ENCODE data around the gene ADGRA1.
"Not testable (repeated sequence)": the region's sequence is repeated elsewhere in the genome, so short reads cannot be mapped to it uniquely, and the experiment has no call there.

The ADGRA1 gene

GRCh38 chr10:133142523-133143199 lies 54.9 kb downstream of the ADGRA1 start:
- DNase-seq (ENCODE audit: low spot score), result no peak

DNA sequence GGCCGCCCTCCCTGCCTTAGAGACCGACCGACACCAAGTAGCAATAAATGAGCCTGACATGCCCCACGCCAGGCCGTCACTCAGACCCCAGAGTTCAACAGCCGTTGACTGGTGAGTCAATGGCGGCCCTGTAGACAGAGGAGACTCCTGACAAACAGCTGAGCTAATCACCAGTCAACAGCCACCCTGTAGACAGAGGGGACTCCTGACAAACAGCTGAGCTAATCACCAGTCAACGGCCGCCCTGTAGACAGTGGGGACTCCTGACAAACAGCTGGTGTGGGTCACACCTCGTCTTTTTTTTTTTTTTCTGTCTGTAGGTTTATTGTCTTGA lies 55.4 kb downstream of the ADGRA1 start:
- DNase-seq (ENCODE audit: low spot score), result no peak

DNA sequence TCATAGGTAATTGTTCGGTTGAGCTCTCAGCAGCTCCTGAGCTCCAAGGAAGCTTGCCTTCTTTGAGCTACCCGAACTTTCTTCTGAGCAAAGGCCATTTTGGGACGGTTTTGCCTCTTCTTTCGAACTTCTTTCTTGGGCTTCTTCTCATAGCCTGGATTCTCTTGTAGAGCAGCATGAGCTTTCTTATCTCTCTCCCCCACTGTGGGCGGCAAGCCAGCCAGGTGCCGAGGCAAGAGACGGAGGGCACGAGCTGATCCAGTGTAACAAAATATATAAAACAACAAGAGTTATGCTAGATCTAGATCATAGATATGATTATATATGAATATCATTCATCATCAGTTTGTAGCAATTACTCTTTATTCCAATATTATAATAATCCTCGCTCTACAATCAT lies 55.8 kb downstream of the ADGRA1 start:
- no peak for DNase-seq (ENCODE audit: low spot score)

DNA sequence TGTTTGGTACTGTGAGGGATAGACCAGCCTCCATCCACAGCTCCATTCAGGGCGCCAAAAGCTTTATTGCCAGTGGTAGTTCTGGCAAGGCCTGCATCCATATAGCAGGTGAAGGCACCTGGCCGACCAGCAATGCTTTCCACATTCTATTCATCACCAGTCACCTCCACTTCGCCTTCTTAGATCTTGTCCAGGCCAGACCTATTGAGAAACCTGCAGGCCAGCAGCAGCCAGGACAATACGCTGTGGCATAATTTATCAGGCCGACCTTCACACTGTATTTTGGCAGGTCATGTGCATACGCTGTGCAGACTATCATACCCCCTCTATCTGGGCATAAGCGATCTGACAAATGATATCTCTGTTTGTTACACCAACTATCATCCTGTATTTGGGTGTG lies 57.0 kb downstream of the ADGRA1 start:
- DNase-seq (ENCODE audit: low spot score), result no peak

- no peak for DNase-seq (ENCODE audit: low spot score)
Observed at GRCh38 chr10:133150226-133150625, 62.5 kb downstream of the ADGRA1 start.

DNA sequence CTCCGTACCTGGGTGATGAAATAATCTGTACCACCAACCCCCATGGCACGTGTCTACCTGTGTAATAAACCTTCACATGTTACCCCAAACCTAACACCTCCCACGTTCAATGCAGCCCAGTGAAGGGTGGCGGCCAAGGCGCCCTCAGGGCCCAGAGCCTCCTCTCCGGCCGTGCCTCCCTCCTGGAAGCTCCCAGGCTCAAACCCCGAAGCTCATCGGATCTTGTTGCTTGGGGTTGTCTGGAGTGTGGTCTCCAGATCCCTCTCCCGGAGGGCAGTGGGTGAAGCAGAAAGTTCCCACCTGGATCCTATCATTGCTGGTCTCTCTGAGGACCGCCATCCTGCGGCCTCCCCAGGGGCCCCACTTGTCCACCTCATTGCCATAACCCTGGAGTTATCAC lies 62.9 kb downstream of the ADGRA1 start:
- DNase-seq (ENCODE audit: low spot score), result no peak

DNA sequence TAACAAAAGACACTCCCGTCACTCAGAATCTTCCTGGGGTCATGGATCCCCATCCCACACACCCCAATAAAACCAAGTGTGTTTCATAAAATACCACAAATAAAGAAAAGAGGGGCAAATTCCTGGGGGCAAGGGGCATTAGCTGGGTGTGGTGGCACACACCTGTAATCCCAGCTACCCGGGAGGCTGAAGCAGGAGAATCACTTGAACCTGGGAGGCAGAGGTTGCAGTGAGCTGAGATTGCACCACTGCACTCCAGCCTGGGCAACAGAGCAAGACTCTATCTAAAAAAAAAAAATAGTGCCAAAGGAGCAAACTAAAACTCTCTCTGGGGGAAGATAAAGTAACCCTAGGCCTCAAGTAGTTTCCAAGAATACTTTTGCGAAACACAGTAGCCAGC lies 63.3 kb downstream of the ADGRA1 start:
- not testable (repeated sequence) for DNase-seq (ENCODE audit: low spot score)

DNA sequence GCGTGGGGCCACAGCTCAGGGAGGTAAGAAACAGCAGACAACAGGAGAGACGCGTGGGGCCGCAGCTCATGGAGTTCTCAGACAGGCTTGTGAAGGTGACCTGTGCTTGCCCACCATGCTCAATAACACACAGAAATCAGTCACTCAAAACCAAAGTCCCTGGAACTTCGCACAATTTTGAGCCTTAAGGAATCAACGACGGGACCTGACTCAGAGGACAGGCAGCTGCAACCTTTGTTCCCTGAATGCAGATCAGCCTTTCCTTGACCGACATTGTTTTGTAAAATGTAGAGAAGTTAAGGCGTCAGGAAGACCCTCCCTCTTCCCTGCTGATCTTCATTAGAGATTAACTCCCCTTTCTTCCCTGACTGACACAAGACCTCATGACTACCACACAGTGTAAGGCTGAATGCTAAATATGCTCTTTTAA lies 63.8 kb downstream of the ADGRA1 start:
- DNase-seq (ENCODE audit: low spot score), result no peak

DNA sequence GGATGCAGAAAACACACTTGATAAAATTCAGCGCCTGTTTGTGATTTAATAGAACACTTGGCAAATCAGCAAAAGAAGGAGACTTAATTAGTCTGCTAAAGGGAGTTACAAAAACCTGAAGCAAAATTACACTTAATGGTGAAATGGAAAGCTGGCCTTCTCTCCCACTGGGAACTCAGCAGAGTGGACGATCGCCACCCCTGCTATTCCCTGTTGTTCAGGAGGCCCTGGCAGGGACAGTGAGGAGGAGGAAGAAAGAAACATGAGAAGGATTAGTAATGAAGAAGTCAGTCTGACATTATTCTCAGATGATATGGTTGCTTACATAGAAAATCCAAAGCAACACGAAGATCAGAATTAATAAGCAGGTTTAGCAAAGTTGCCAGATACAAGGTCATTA lies 66.7 kb downstream of the ADGRA1 start:
- DNase-seq (ENCODE audit: low spot score), result no peak

GRCh38 chr10:133154996-133155778 lies 67.5 kb downstream of the ADGRA1 start:
- no peak for DNase-seq (ENCODE audit: low spot score)

GRCh38 chr10:133156674-133157579 lies 69.2 kb downstream of the ADGRA1 start:
- peak; percentile 62 for DNase-seq (ENCODE audit: low spot score)

DNA sequence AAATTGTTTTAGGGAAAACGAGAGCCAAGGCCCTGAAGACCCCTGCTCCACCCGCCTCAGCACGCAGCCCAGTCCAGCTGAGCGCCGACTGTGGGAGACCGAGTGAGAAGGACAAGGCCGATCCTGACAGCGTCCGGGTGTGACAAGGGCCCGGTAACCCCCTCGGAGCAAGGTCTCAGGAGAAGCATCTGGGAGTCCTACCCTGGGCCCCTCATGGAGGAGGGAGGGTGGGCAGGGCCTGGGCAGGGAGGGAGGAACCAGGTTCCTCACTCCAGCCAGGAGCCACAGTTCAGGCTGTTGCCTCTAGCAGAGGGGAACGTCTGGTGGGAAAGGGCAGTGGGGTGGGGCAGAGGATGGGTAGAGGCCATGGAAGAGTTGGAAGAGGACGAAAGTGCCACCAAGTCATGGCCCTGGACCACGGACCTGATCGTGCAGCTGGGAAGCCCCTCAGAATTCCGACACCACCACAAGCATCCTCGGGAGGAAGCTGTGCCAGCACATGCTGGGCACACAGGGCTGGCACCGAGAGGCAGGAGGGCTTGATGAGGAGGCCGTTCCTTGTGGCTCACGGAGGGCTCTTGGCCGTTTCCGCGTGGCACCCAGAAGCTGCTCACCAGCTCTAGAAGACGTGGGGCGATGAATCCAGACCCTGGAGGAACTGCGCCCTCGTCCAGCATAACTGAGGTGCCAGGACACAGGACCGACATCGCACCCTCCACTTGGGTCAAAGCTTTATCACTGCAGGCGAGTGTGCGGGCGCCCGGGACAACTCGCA lies 70.1 kb downstream of the ADGRA1 start:
- no peak for DNase-seq (ENCODE audit: low spot score)

DNA sequence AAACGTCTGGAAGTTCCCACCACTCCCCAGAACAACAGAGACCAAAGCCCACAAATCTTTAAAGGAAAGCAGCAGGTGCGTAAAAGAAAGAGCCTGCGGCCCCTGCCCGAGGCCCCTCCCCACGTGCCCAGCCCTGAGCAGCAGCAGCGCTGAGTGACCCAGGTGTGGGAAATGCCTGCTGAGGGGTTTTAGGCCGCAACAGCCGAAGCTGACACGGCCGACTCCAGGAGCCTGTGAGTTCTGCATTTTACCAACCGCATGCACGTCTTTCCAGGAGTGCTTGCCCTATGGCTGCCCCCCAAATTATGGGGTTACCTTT lies 70.7 kb downstream of the ADGRA1 start:
- no peak for DNase-seq (ENCODE audit: low spot score)

DNA sequence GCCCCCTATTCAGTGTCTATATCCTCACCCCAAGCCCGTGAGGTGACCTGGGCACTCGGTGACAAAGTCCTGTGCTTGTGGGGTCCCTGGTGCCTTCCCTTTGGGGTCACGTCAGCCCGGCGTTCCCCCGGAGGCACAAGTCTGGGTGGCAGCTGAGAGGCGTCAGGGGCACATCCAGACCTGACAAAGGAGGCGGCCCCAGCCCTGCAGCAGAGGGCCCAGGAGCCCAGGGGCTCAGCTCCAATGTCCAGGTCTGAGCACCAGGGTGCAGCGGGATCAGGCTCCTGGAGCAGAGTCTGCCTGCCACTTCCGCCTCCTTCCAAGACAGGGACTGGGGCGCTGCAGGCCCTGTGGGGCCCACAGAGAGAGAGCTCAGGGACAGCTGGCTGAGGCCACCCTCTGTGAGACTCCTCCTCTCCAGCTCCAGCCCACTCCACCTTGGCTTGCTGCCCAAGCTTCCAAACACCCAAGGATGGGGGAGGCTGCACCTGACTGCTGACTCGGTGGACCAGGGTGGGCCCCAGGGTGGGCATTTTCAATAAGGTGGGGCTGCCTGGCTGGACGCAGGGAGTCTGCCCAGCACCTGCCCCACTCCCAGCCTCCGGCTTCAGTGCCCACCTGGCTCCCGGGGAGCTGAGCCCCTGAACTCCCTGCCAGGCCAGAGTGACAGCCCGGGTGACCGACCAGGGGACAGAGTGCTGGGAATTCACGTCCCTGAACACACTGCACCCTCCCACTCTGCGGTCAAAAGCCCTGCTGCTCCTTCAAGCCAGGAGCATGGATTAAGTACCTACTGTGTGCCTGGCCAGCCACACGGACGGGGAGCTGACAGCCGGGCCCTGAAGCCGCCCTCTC lies 71.3 kb downstream of the ADGRA1 start:
- no peak for DNase-seq (ENCODE audit: low spot score)

- DNase-seq (ENCODE audit: low spot score), result no peak
Observed at GRCh38 chr10:133159611-133159949, 71.9 kb downstream of the ADGRA1 start.

DNA sequence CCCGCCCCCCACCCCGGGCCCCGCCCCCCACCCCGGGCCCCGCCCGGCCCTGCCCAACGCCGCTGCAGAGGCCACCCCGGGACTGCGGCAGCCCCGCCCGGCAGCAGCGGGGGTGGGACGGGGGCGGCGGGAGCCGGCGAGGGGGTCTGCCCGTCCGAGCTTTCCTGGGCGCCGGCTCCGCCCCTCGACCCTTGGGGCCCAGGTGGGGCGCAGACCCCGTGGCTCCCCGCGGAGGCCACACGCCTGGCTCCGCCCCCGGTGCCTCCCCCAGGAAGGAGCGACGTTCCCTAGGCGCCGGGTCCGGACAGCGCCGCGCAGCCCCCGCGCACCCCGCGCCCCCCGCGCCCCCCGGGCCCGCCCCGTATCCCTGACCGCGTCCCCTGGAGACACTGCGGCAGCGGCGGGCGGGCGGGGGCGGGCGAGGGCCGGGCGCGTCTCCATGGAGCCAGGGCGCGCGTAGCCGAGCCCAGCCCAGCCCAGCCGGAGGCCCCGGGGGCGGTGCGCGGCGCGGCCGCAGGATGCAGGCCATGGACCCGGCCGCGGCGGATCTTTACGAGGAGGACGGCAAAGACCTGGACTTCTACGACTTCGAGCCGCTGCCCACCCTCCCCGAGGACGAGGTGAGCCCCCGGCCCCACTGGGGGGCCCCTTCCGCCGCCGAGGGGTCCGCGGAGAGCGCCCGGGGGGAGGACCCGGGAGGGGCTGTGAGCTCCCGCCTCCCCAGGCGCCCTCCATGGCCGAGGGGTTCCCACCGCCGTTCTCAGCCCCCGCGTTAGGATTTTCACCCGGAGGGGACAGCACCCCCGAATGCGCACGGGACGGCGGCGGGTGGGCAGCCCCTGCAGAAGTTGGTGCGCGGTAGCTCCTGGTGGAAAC lies 72.5 kb downstream of the ADGRA1 start, which contains the start of gene KNDC1:
KNDC1 (plus strand) TSS at position 270 of the 876 bp plus-strand sequence; CDS start at position 519, 249 bp downstream.
- DNase-seq (ENCODE audit: low spot score), result peak; percentile 90

DNA sequence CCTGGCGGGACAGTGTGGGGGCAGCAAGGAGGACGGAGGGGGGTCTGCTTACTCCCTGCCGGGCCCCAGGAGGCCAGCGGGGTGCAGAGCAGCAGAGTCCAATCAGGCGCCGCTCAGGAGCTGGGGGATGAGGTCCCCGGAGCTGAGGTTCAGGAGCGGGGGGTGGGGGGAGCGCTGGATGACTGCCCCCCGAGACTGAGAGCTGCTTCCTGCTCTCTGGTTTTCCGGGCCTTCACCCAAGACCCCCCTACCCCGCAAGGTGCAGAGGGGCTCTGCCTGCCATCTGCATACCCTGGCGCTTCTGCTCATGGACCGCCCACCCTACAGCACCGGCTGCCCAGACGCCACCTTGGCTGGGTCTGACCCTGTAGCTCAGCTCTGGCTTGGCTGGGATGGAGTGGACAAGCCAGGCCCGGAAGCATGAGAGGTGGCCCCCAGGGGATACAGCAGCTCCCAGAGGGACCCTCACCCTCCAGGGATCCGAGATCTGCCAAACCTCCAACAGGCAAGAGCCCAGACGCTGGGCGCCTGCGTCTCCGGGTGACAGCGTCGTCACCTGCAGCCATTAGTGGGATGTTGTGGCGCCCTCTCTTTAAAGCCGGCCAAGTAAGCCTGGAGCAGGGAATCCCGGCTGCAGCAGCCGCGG lies 73.2 kb downstream of the ADGRA1 start:
- DNase-seq (ENCODE audit: low spot score), result no peak

DNA sequence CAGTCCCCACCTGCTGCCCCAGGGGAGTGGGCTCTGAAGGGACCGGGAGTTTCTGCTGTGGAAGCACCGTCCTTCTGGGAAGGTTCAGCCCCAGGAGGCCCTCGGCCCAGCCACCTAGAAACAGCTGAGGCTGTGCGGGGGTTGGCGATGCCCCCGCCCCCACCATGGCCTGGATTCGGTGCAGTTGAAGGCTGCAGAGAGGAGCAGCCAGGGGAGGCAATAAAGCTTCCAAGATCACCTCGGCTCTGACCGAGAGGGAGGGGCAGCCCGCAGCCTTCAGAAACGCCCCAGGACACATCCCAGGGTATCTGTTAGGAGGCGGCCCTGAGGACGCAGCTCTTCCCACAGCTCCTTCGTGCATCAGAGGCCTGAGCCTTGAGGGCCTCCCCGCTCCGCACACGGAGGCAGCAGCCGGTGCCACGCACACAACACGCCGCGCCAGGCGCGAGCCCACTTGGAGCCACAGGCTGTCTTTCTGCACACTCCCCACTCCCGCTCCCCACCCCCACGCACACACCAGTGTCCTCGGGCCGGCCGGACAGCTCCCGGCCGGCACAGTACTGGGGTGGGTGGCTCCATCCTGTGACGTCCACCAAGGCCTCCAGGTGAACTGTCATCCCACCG lies 73.9 kb downstream of the ADGRA1 start:
- no peak for DNase-seq (ENCODE audit: low spot score)

Measured in AG08396 (cell line).